Ovary (tissue), 9 donors: ENCODE data around the gene CFAP97D1. TPM values are rescaled to one million over a fixed set of nuclear protein-coding genes. Genes with fewer than 3 reads are reported as not detected.

Source experiments
- DNase-seq, 5 donors: peaks; one replicate each; pipeline ENCODE4 v3.0.0-alpha.2; 2019 to 2020
- H3K27ac ChIP-seq, 2 donors: fragments of 200-600 bp; one replicate each; pipeline versions ENCODE4 v1.5.1 to v1.8.0; 2019 to 2022
- H3K27me3 ChIP-seq: fragments of 200-600 bp; one replicate; pipeline ENCODE4 v1.8.0; 2022
- H3K36me3 ChIP-seq: fragments of 200-600 bp; sonication (generic); one replicate; pipeline ENCODE4 v1.5.1; 2019
- H3K4me1 ChIP-seq: one replicate; pipeline ENCODE4 v1.8.1; 2013; ENCODE audit warnings: mild to moderate bottlenecking, moderate library complexity; ENCODE audit not compliant: insufficient read depth
- H3K4me3 ChIP-seq: fragments of 200-600 bp; sonication (generic); one replicate; pipeline ENCODE4 v1.5.1; 2017
- H3K9me3 ChIP-seq, 2 donors: fragments of 200-600 bp in 1 of 2; sonication (generic) in 1 of 2; one replicate each; pipeline versions ENCODE4 v1.5.1 to v1.8.1; 2013 to 2019; ENCODE audit warnings: mild to moderate bottlenecking in 1 of 2, moderate library complexity in 1 of 2
- CTCF ChIP-seq, 3 donors: fragments of 450-650 bp in 2 of 3; fragments of 200-600 bp in 1 of 3; IDR thresholded peaks; one replicate each; pipeline versions ENCODE4 v1.5.1 to v1.8.0; 2016 to 2022; ENCODE audit warnings: antibody characterized with exemption in 3 of 3, mild to moderate bottlenecking in 1 of 3
- EP300 ChIP-seq: sonication (generic); formaldehyde crosslinking; IDR thresholded peaks from one replicate; pipeline ENCODE4 v1.6.1; 2017; ENCODE audit warnings: antibody characterized with exemption
- POLR2A ChIP-seq: fragments of 450-650 bp; IDR thresholded peaks from one replicate; pipeline ENCODE4 v1.6.1; 2017; ENCODE audit warnings: antibody characterized with exemption, mild to moderate bottlenecking, moderate library complexity
- WGBS, 3 donors: extraction: QIAGEN DNeasy Blood & Tissue Kit in 1 of 3; methylation state at CpG; one replicate each; pipeline versions ENCODE4 v1.1.5 to v1.1.7; 2013 to 2017; 5-methylcytosine and 5-hydroxymethylcytosine counted together
- intact Hi-C, 4 donors: fragments of 100-400 bp; cut with DNase I; formaldehyde crosslinking; loops; one replicate each; pipeline versions ENCODE4 v1.11.0 to v1.15.1; 2022 to 2023
- polyA plus RNA-seq, 2 donors: library from polyadenylated mRNA; stranded (reverse); fragments of 200-250 nt in 1 of 2; fragments of 350-450 nt in 1 of 2; fragmentation: Illumina TruSeq in 1 of 2; extraction: RNeasy Lipid Tissue Mini Kit (QIAGEN cat#74804) in 1 of 2; gene quantifications; one replicate each; pipeline ENCODE4 v1.2.3, GENCODE V29; 2013 to 2014
- total RNA-seq, 7 donors: library from RNA; depleted of rRNA in 2 of 7; stranded (reverse); fragments of >200 nt in 2 of 7; fragmentation: NEBNext Ultra II Directional in 3 of 7; extraction: Animal tissue kit (Norgen Biotek cat#: 25700) in 3 of 7; gene quantifications; one replicate each; pipeline versions ENCODE4 v1.1.0 to v1.2.4, GENCODE V29; 2016 to 2023
- donor health status: DM: no; HTN: no; CAD: no; lungs with moderate emphysema.
- donor health status: DM: no; HTN: no; CAD: no.
- donor health status: Bipolar disorder and iron deficiency.
- donor health status: DM: yes; HTN: yes; CAD: no.
- donor health status: DM: no; HTN: no; CAD: no.
- donor health status: DM: yes; HTN: yes; CAD: no.

The CFAP97D1 gene
- total and polyA plus RNA-seq, 9 donors: 0.15 TPM; not detected in 8

GRCh38 chr17:43759836-43760235 lies 20.4 kb upstream of the CFAP97D1 start:
- H3K27me3 ChIP-seq: no peaks in the 10 kb centered on the region
- no peak for DNase-seq
- no peak overlapping the region for H3K4me3 ChIP-seq
- no peaks in the 10 kb centered on the region for H3K36me3 ChIP-seq
- peaks cover 4% of the 10 kb centered on the region for H3K4me1 ChIP-seq
- intact Hi-C loops: loop anchor here (2.0 to 10.0 kb wide), 6 partner anchors 48 to 185 kb away; no protein-coding TSS in a partner anchor
- WGBS, 3 donors: 42 to 57% (median 46%) methylated on average over 7 of the region's 7 CpGs
- no peaks in the 10 kb centered on the region for H3K9me3 ChIP-seq
- H3K27ac ChIP-seq: no peak overlapping the region
- TF ChIP-seq EP300: no peak
- no peak for TF ChIP-seq CTCF (IDR thresholded peaks at IDR 0.05)
- no peak for TF ChIP-seq POLR2A

- intact Hi-C loops: loop anchor here in 1 of 4 donors (10.0 kb wide), 1 partner anchor 186 kb away; no protein-coding TSS in a partner anchor
- peaks cover 2% of the 10 kb centered on the region for H3K4me1 ChIP-seq
Measured at GRCh38 chr17:43760254-43760852, 19.9 kb upstream of the CFAP97D1 start.

GRCh38 chr17:43766413-43767052 lies 13.7 kb upstream of the CFAP97D1 start:
- H3K4me1 ChIP-seq: no peaks in the 10 kb centered on the region
- WGBS, 3 donors: 54 to 58% (median 55%) methylated on average over 7 of the region's 7 CpGs
- no peak overlapping the region for H3K4me3 ChIP-seq
- intact Hi-C loops: loop anchor here in 1 of 4 donors (10.0 kb wide), 1 partner anchor 192 kb away; no protein-coding TSS in a partner anchor
- no peak for TF ChIP-seq POLR2A
- no peak for TF ChIP-seq EP300
- peak; percentile 41 to 56 (median 48) for TF ChIP-seq CTCF (IDR thresholded peaks at IDR 0.05)
- no peaks in the 10 kb centered on the region for H3K9me3 ChIP-seq
- H3K36me3 ChIP-seq: no peaks in the 10 kb centered on the region
- H3K27me3 ChIP-seq: no peaks in the 10 kb centered on the region
- no peak overlapping the region for H3K27ac ChIP-seq
- peak in 4 of 5 donors; percentile 29 to 70 (median 57) for DNase-seq

More at GRCh38 chr17:43760254-43760852, 19.9 kb upstream of the CFAP97D1 start:
- no peaks in the 10 kb centered on the region for H3K27me3 ChIP-seq
- H3K4me3 ChIP-seq: no peak overlapping the region
- DNase-seq: peak; percentile 84 to 93 (median 90)
- no peak overlapping the region for H3K27ac ChIP-seq
- no peaks in the 10 kb centered on the region for H3K9me3 ChIP-seq
- TF ChIP-seq EP300 (no peak), CTCF (IDR thresholded peaks at IDR 0.05) (peak; percentile 85 to 94 (median 88))
- H3K36me3 ChIP-seq: no peaks in the 10 kb centered on the region
- WGBS, 3 donors: 0 to 2% (median 1%) methylated on average over 10 of the region's 10 CpGs

GRCh38 chr17:43767053-43767712 lies 13.1 kb upstream of the CFAP97D1 start:
- TF ChIP-seq POLR2A (no peak), CTCF (IDR thresholded peaks at IDR 0.05) (no peak), EP300 (no peak)
- no peak overlapping the region for H3K27ac ChIP-seq
- H3K27me3 ChIP-seq: no peaks in the 10 kb centered on the region
- H3K9me3 ChIP-seq: no peaks in the 10 kb centered on the region
- H3K4me3 ChIP-seq: no peak overlapping the region
- no peak for DNase-seq
- WGBS, 3 donors: 76 to 85% (median 79%) methylated on average over 6 of the region's 6 CpGs
- H3K4me1 ChIP-seq: no peaks in the 10 kb centered on the region
- H3K36me3 ChIP-seq: no peaks in the 10 kb centered on the region
- intact Hi-C loops: loop anchor here in 1 of 4 donors (10.0 kb wide), 1 partner anchor 192 kb away; no protein-coding TSS in a partner anchor
